GM18511 (cell line): ENCODE measurements around the gene OR51V1.

Source experiments
- ATAC-seq: cut with Tn5 transposase; IDR thresholded peaks from one replicate; pipeline ENCODE4 v1.9.1; 2021; ENCODE audit warnings: mild to moderate bottlenecking, moderate library complexity; ENCODE audit not compliant: unreplicated experiment

Gene OR51V1

DNA sequence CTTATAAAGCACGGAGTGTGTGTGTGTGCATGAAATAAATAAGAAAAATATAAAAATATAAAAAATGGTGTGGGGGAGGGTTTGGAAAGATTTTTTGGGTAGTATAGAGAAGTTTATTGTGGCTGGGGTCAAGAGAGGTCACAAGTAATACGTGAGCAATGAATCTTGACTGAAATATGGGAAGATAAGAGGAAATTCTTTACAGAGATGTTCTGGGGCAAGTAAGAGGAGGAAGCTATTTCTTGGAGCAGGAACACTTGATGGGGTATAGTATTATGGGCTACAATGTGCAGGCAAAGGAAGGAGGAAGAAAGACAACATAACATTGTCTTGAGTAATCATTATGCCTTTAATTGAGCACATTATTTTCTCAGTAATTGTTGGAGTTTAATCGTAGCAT lies 31.7 kb upstream of the OR51V1 start:
- no peak for ATAC-seq

GRCh38 chr11:5231111-5231510 lies 30.6 kb upstream of the OR51V1 start:
- ATAC-seq: no peak

DNA sequence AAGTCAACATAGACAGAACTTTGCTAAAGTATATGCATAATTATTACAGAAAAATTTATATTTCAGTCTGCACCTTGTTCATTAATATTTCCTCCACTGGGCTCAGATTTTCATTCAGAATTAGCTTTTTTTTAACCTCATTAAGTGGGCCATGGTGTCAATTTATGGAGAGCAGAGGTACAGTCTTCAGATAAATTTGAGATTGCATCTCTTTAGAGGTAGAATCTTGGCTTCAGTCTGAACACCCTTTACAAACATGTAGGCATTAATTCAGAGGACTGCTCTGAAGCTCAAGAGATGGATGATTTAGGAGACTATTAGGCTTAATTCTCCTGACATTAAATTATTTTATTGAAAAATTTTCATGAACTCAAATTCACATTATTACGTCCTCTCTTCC lies 29.8 kb upstream of the OR51V1 start:
- no peak for ATAC-seq

DNA sequence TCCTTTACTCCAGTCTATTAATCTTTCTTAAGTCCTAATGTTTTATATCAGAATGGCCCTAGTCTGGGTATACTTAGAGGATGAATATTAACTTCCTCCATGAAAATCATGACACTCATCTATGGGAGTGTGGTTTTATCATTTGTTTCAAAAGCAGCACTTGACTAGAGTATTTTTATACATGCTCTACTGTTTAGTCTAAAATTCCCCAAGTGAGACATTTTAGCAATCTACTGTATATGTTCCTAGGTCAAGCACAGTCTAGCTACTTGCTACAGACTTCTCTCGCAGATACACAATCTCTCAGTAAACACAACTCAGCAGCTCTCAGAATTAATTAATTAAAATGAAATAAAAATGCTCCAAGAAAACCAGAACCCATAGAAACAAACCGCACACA lies 29.3 kb upstream of the OR51V1 start:
- no peak for ATAC-seq

DNA sequence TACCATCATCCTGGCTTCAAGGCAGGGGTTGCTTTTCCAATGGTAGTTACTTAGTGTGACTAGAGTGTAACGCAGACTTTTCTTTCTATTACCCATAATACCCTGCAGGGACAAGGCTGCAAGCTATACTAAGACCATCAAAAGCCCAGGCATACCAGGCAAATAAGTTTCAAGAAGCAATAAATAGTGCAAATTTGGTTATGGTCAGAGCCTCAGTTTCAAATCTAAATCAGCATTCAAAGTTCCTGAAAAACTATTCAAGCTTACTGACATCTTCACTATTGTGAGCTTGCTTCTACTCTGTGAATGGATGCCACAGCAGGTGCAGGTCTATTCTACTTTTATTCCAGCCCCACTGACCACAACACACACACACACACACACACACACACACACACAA lies 28.9 kb upstream of the OR51V1 start:
- ATAC-seq: no peak

- no peak for ATAC-seq
Observed at GRCh38 chr11:5228124-5228523, 27.6 kb upstream of the OR51V1 start.

DNA sequence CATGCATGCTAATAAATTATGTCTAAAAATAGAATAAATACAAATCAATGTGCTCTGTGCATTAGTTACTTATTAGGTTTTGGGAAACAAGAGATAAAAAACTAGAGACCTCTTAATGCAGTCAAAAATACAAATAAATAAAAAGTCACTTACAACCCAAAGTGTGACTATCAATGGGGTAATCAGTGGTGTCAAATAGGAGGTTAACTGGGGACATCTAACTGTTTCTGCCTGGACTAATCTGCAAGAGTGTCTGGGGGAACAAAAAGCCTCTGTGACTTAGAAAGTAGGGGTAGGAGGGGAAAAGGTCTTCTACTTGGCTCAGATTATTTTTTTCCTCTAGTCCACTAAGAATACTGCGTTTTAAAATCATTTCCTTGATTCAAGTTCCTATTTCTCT lies 27.2 kb upstream of the OR51V1 start:
- no peak for ATAC-seq

GRCh38 chr11:5226732-5227310 lies 26.3 kb upstream of the OR51V1 start, which contains the start of gene HBB:
TSS of gene HBB (minus strand) at chr11:5227071. CDS start at chr11:5227021, 50 bp downstream.
- no peak for ATAC-seq

DNA sequence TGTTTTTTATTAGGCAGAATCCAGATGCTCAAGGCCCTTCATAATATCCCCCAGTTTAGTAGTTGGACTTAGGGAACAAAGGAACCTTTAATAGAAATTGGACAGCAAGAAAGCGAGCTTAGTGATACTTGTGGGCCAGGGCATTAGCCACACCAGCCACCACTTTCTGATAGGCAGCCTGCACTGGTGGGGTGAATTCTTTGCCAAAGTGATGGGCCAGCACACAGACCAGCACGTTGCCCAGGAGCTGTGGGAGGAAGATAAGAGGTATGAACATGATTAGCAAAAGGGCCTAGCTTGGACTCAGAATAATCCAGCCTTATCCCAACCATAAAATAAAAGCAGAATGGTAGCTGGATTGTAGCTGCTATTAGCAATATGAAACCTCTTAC lies 25.0 kb upstream of the OR51V1 start:
- ATAC-seq: no peak

GRCh38 chr11:5224538-5225479 lies 24.3 kb upstream of the OR51V1 start:
- ATAC-seq: no peak

GRCh38 chr11:5223686-5224085 lies 23.2 kb upstream of the OR51V1 start:
- ATAC-seq: no peak

DNA sequence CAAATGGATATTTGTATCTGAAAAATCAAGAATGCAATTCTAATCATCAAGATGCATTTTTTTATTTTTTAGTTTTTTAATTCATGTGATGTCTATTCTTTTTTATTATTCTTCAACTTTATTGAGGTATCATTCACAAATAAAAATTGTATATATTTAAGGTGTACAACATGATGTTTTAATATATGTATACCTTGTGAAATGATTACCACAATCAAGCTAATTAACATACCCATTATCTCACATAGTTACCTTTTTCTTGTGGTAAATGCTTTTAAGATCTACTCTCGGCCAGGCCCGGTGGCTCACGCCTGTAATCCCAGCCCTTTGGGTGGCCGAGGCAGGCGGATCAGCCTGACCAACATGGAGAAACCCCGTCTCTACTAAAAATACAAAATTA lies 22.7 kb upstream of the OR51V1 start:
- no peak for ATAC-seq

- no peak for ATAC-seq
Observed at GRCh38 chr11:5210376-5210885, 9.9 kb upstream of the OR51V1 start.

GRCh38 chr11:5204787-5205186 lies 4.3 kb upstream of the OR51V1 start:
- ATAC-seq: peak; percentile 91

GRCh38 chr11:5203366-5203765 lies 2.9 kb upstream of the OR51V1 start:
- no peak for ATAC-seq

DNA sequence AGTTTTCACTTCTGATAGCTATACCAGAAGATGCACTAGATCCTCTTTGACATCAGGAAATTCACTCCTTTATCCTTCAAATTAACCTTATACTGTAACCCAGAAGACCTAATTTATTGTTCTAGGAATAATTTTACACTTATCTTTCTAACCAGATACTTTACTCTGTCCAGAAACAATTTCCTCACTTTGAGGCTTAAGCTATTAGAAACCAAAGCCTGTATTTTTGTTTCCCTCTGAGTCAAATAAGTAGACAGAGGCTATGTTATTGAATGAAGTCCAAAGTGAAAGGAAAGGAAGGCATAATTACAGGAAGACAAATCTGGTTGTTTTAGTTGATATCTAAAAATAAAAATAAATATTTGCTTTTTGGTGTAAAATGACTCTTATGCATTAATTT lies 2.2 kb downstream of the OR51V1 start:
- no peak for ATAC-seq

- ATAC-seq: no peak
Observed at GRCh38 chr11:5197536-5197935, 2.9 kb downstream of the OR51V1 start.

DNA sequence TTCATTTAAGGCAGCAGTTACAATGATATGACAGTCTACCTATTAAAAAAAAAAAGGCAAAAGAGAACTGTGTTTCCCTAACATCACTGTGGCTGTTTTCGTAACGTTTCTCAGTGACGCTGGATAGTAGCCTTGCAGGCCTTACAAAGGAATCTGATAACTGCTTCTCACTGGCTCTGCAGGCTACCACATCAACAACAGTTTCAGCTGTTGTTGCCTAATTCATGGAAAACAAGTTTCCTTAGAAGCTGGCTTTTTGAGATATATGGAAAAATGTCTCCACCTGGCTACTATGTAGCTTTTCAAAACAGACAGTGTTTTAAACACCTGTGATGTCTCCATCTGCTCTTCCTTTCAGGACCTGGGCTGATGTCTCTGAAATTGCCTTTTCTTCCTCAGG lies 3.8 kb downstream of the OR51V1 start:
- no peak for ATAC-seq

GRCh38 chr11:5196067-5196466 lies 4.4 kb downstream of the OR51V1 start:
- no peak for ATAC-seq

GRCh38 chr11:5192738-5193137 lies 7.7 kb downstream of the OR51V1 start:
- no peak for ATAC-seq

DNA sequence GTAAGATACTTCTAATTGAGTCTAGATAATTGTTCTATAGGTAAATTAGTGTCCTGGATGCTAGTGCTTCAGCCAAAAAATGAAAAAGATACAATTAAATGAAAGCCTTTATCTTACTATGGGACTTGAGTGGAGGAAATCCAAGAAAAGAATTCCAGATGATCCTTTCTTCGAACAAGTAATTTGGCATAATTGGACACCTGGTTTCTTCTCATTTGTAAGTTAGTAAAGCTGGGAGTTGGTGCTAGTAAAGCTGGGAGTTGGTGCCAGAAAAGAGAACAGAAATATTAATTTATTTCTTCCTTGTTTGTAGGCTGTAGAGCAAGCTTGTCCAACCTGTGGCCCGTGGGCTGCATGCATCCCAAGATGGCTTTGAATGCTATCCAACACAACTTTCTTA lies 12.3 kb downstream of the OR51V1 start:
- no peak for ATAC-seq
